ENCODE results near the gene CPXCR1. TPM values are rescaled to one million over a fixed set of nuclear protein-coding genes. Genes with fewer than 3 reads are reported as not detected.

CPXCR1 gene
- not detected in 2 replicates for total RNA-seq

DNA sequence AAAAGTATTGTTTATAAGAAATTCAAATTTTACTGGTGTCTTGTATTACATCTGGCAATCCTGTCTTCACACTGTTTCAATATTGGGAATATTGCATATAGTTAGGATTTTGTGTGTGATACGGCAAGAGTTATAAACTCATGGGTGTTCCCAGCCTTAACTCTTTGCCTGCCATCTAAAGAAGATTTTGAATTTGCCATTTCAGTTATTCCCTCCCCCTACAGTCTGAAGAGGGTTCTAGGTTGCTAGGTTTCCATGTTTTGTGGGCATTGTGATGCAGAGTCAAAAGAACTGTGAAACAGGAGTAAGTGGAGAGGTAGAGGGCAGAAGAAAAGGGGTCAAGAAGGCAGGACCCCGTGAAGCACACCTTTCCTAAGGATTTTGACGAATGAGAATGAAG, at the start of gene CPXCR1:
CPXCR1 (plus strand) TSS at position 301 of the 400 bp plus-strand sequence. CDS start 6,190 bp downstream, outside the sequence.

All from cardiac atrium fibroblast (primary cell).